ENCODE data around the gene ZNF341. TPM values are rescaled to one million over a fixed set of nuclear protein-coding genes. Genes with fewer than 3 reads are reported as not detected.
"Not testable (repeated sequence)": the region's sequence is repeated elsewhere in the genome, so short reads cannot be mapped to it uniquely, and the experiment has no call there.

The ZNF341 gene
- total and polyA plus RNA-seq, 2 experiments from 2014 or later: 2.3 to 2.8 TPM

DNA sequence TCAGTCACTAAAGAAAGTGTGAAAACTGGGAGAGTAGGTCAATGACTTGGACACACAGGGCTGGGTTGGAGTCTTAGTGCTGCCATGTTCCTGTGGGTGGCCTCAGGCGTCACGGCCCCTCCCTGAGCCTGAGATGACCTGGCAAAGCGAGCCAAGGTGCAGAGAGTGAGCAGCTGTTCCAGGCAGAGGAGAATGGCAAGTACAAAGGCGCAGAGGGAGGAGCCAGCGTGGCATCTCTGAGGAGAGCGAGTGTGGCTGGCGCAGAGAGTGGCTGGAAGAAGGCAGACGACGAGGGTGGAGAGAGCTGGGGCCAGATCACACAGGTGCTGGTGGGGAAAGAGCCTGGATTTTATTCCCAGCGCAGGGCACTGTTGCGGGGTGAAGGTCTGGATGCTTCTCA lies 58.8 kb downstream of the ZNF341 start:
- Histone ChIP-seq H3K36me3 (ENCODE audit: low read depth) (no peaks in the 10 kb centered on the region), H2AFZ (no peak overlapping the region), H3K27ac (no peak overlapping the region), H3K27me3 (replicated peaks; ENCODE audit: insufficient read depth) (no peaks in the 10 kb centered on the region), H3K9me3 (ENCODE audit: low read depth) (no peaks in the 10 kb centered on the region), H3K4me1 (ENCODE audit: insufficient read depth) (peaks cover 20% of the 10 kb centered on the region), H4K20me1 (ENCODE audit: insufficient read depth) (no peaks in the 10 kb centered on the region), H3K9ac (no peak overlapping the region), H3K4me2 (ENCODE audit: unreplicated experiment) (no peak overlapping the region), H3K79me2 (ENCODE audit: insufficient read depth) (no peaks in the 10 kb centered on the region), H3K9me2 (ENCODE audit: insufficient read depth) (no peaks in the 10 kb centered on the region), H3K4me3 (no peak overlapping the region), H3F3A (ENCODE audit: insufficient read depth) (no peaks in the 10 kb centered on the region)
- in situ Hi-C loops (cut with MboI): no loop called here
- TF ChIP-seq EZH2phosphoT487 (IDR thresholded peaks at IDR 0.05; ENCODE audit: insufficient read depth, low read depth): no peak
- no peak for TF ChIP-seq EZH2 (IDR thresholded peaks at IDR 0.05; ENCODE audit: insufficient read depth, poor library complexity, severe bottlenecking)
- 97% methylated on average over 11 of the region's 11 CpGs for WGBS, 2 experiments (ENCODE audit: low coverage in 1 of 2, low lambda C conversion rate in 2 of 2, missing lambda C conversion rate in 2 of 2)
- no peak for DNase-seq

- 97 to 99% methylated on average over 27 of the region's 31 CpGs for WGBS, 2 experiments (ENCODE audit: low coverage in 1 of 2, low lambda C conversion rate in 2 of 2, missing lambda C conversion rate in 2 of 2)
- Histone ChIP-seq H3K27ac (no peak overlapping the region), H3K9ac (no peak overlapping the region), H3K4me3 (no peak overlapping the region), H3K9me2 (ENCODE audit: insufficient read depth) (no peaks in the 10 kb centered on the region), H3K27me3 (replicated peaks; ENCODE audit: insufficient read depth) (no peaks in the 10 kb centered on the region), H3K36me3 (ENCODE audit: low read depth) (no peaks in the 10 kb centered on the region), H3K9me3 (ENCODE audit: low read depth) (no peaks in the 10 kb centered on the region), H3K79me2 (ENCODE audit: insufficient read depth) (no peaks in the 10 kb centered on the region), H3F3A (ENCODE audit: insufficient read depth) (no peaks in the 10 kb centered on the region), H3K4me1 (ENCODE audit: insufficient read depth) (peaks cover 20% of the 10 kb centered on the region), H2AFZ (no peak overlapping the region), H3K4me2 (ENCODE audit: unreplicated experiment) (no peak overlapping the region), H4K20me1 (ENCODE audit: insufficient read depth) (no peaks in the 10 kb centered on the region)
- in situ Hi-C loops (cut with MboI): no loop called here
- TF ChIP-seq EZH2phosphoT487 (IDR thresholded peaks at IDR 0.05; ENCODE audit: insufficient read depth, low read depth) (no peak), EZH2 (IDR thresholded peaks at IDR 0.05; ENCODE audit: insufficient read depth, poor library complexity, severe bottlenecking) (no peak)
- no peak for DNase-seq
Observed at GRCh38 chr20:33791021-33791420, 59.2 kb downstream of the ZNF341 start.

DNA sequence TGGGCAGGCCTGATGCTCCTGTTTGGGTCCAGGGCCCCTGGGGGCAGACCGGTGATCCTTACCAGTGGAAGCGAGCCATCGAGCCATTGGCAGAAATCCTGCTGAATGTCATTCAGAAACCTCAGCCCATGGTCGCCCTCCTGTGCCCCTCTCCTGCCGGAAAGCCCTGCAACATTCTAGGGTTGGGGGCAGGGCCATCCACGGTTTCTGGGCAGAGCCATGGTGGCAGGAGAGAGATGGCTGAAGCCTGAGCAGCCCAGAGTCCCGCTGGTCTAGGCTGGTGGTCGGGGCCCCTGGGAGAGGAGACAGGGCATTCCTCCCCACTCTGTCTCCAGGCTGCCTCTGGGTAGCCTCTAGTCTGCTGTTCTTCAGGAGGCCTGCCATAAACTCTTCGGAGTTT lies 59.7 kb downstream of the ZNF341 start:
- no peaks in the 10 kb centered on the region for H3K79me2 ChIP-seq (ENCODE audit: insufficient read depth)
- no peak overlapping the region for H3K9ac ChIP-seq
- no peaks in the 10 kb centered on the region for H3F3A ChIP-seq (ENCODE audit: insufficient read depth)
- no peaks in the 10 kb centered on the region for H3K9me2 ChIP-seq (ENCODE audit: insufficient read depth)
- in situ Hi-C loops (cut with MboI): no loop called here
- no peaks in the 10 kb centered on the region for H4K20me1 ChIP-seq (ENCODE audit: insufficient read depth)
- H2AFZ ChIP-seq: no peak overlapping the region
- H3K27ac ChIP-seq: no peak overlapping the region
- no peaks in the 10 kb centered on the region for H3K9me3 ChIP-seq (ENCODE audit: low read depth)
- TF ChIP-seq EZH2phosphoT487 (IDR thresholded peaks at IDR 0.05; ENCODE audit: insufficient read depth, low read depth) (no peak), EZH2 (IDR thresholded peaks at IDR 0.05; ENCODE audit: insufficient read depth, poor library complexity, severe bottlenecking) (no peak)
- peaks cover 20% of the 10 kb centered on the region for H3K4me1 ChIP-seq (ENCODE audit: insufficient read depth)
- H3K4me2 ChIP-seq (ENCODE audit: unreplicated experiment): no peak overlapping the region
- no peaks in the 10 kb centered on the region for H3K36me3 ChIP-seq (ENCODE audit: low read depth)
- no peak overlapping the region for H3K4me3 ChIP-seq
- H3K27me3 ChIP-seq (replicated peaks; ENCODE audit: insufficient read depth): no peaks in the 10 kb centered on the region
- WGBS, 2 experiments (ENCODE audit: low coverage in 1 of 2, low lambda C conversion rate in 2 of 2, missing lambda C conversion rate in 2 of 2): 87 to 94% methylated on average over 8 to 9 of the region's 9 CpGs
- DNase-seq: no peak

GRCh38 chr20:33791959-33792597 lies 60.3 kb downstream of the ZNF341 start:
- Histone ChIP-seq H3K4me2 (ENCODE audit: unreplicated experiment) (no peak overlapping the region), H3K27me3 (replicated peaks; ENCODE audit: insufficient read depth) (no peaks in the 10 kb centered on the region), H3K9ac (no peak overlapping the region), H3K4me1 (ENCODE audit: insufficient read depth) (peaks cover 20% of the 10 kb centered on the region), H4K20me1 (ENCODE audit: insufficient read depth) (no peaks in the 10 kb centered on the region), H3K79me2 (ENCODE audit: insufficient read depth) (no peaks in the 10 kb centered on the region), H3K9me3 (ENCODE audit: low read depth) (no peaks in the 10 kb centered on the region), H3K9me2 (ENCODE audit: insufficient read depth) (no peaks in the 10 kb centered on the region), H3K4me3 (no peak overlapping the region), H3K27ac (no peak overlapping the region), H3K36me3 (ENCODE audit: low read depth) (no peaks in the 10 kb centered on the region), H2AFZ (no peak overlapping the region), H3F3A (ENCODE audit: insufficient read depth) (no peaks in the 10 kb centered on the region)
- no peak for TF ChIP-seq EZH2 (IDR thresholded peaks at IDR 0.05; ENCODE audit: insufficient read depth, poor library complexity, severe bottlenecking)
- TF ChIP-seq EZH2phosphoT487 (IDR thresholded peaks at IDR 0.05; ENCODE audit: insufficient read depth, low read depth): no peak
- 55 to 66% methylated on average over 13 of the region's 13 CpGs for WGBS, 2 experiments (ENCODE audit: low coverage in 1 of 2, low lambda C conversion rate in 2 of 2, missing lambda C conversion rate in 2 of 2)
- DNase-seq: peak; percentile 50
- in situ Hi-C loops (cut with MboI): no loop called here

DNA sequence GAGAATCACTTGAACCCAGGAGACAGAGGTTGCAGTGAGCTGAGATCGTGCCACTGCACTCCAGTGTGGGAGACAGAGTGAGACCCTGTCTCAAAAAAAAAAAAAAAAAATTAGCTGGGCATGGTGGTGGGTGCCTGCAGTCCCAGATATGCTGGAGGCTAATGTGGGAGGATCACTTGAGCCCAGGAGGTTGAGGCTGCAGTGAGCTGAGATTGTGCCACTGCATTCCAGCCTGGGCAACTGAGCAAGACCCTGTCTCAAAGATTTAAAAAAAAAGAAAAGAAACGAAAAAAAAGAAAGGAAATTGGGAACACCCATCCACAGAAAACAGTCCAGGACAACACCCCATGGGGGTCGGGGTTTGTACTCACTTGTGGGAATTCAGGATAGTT lies 60.8 kb downstream of the ZNF341 start:
- H3K9ac ChIP-seq; H4K20me1 ChIP-seq (ENCODE audit: insufficient read depth); in situ Hi-C loops (cut with MboI); H3K4me3 ChIP-seq; H3K36me3 ChIP-seq (ENCODE audit: low read depth); H3K4me2 ChIP-seq (ENCODE audit: unreplicated experiment); H3K27ac ChIP-seq; H3F3A ChIP-seq (ENCODE audit: insufficient read depth); H3K9me3 ChIP-seq (ENCODE audit: low read depth); H3K79me2 ChIP-seq (ENCODE audit: insufficient read depth); H3K9me2 ChIP-seq (ENCODE audit: insufficient read depth); DNase-seq; H3K27me3 ChIP-seq (replicated peaks; ENCODE audit: insufficient read depth): not testable (repeated sequence)
- 36% methylated on average over 3 of the region's 3 CpGs for WGBS, 2 experiments (ENCODE audit: low coverage in 1 of 2, low lambda C conversion rate in 2 of 2, missing lambda C conversion rate in 2 of 2)
- peaks cover 20% of the 10 kb centered on the region for H3K4me1 ChIP-seq (ENCODE audit: insufficient read depth)
- H2AFZ ChIP-seq: peak overlapping the region; percentile 53
